ENCODE measurements around the gene CLCN3.

DNA sequence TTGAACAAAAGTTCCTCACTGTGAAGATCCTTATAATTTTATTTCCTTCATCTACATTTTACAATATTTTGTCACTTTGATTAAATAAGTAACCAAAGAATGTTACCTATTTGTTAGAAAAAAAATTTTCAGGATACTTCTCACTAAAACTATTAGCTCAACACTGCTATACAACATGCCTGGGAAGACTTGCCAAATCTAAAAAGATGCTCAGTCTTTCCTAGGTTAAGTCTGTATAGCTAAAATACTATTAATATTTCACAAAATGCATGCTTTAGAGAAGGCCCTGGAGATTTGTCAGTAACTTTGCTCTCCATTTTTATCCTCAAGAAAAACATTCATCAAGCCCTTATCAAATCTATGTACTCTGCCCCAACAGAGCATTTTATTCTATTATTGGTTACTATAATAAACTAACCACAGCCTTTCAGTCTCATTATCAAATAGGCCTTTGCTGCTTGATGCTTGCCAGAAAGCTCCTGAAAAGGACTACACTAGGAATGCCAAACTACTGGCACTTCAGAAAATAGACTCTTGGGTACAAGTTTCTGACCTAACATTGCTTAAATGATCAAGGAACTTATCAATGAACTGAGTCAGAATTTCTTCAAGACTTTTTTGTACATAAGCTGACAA, 25.7 kb upstream of the CLCN3 start:
- no peak for TF ChIP-seq GATA2 (IDR thresholded peaks at IDR 0.05; ENCODE audit: low read depth, low read length)
- TF ChIP-seq GATA3 (IDR thresholded peaks at IDR 0.05; ENCODE audit: low read depth, low read length): no peak

All from SH-SY5Y (cell line).